Activated CD4-positive, alpha-beta T cell treated with anti-CD3 and anti-CD28 coated beads, Interleukin-2, amount 50 U/mL, for 48 hours (primary cell): ENCODE results near the gene ACOT13.
"Not testable (repeated sequence)": the region's sequence is repeated elsewhere in the genome, so short reads cannot be mapped to it uniquely, and the experiment has no call there.

Experiments
- DNase-seq, 2 experiments: peaks; one replicate each; pipeline ENCODE4 v3.0.0-alpha.2; 2020

Gene ACOT13

GRCh38 chr6:24694198-24694597, 27.3 kb downstream of the ACOT13 start:
- no peak for DNase-seq

DNA sequence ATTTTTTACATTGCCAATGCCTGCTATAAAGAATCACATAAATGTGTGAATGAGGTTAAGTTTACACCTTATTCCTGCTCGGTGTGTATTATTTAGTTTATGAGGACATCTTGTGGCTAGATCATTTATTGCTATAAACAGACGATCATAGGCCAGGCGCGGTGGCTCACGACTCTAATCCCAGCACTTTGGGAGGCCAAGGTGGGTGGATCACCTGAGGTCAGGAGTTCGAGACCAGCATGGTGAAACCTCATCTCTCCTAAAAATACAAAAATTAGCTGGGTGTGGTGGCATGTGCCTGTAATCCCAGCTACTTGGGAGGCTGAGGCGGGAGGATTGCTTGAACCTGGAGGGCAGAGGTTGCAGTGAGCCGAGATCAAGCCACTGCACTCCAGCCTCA, 28.8 kb downstream of the ACOT13 start:
- DNase-seq = peak; percentile 39 to 43

GRCh38 chr6:24696097-24696496, 29.2 kb downstream of the ACOT13 start:
- DNase-seq = no peak

GRCh38 chr6:24699521-24700359, 32.9 kb downstream of the ACOT13 start:
- no peak for DNase-seq

DNA sequence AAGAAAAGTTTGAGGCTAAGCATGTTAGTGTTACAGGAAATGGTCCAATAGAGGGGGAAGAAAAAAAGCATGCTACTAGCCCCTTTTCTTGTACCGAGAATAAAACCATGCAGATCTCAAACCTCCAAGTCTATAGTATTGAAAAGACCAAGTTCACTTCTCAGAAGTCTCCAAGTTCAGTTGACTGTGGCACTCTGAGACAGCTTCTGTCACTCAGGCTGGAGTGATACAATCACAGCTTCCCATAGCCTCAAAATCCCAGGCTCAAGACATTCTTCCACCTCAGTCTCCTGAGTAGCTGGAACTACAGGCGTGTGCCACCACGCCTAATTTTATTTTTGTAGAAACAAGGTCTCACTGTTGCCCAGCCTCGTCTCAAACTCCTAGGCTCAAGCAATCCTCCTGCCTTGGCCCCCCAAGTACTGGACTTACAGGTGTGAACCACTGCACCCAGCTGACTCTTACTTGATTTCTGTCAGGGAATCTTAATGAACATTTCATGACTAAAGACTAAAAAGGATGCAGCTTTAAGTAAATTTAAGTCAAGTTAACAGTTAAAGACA, 35.9 kb downstream of the ACOT13 start:
- DNase-seq = no peak

DNA sequence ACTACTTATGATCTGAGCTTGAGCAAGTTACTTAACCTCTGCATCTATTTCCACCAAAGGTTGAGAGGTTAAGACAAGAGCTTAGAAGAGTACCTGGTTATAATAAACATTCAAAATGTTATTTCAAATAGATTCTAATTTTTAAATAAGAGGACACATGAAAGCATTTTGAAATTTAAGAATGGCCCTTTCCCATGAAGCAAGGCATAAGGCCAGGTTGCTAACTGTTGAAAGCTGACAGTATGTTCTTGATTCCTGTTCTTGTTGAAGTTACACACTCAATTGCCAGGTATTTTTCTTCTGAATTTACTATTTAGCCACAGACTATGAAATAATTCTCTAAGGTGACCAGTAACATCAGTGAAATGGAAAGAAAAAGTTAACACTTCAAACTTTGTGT, 37.6 kb downstream of the ACOT13 start:
- DNase-seq = no peak

GRCh38 chr6:24708612-24709011, 41.7 kb downstream of the ACOT13 start:
- DNase-seq = no peak

GRCh38 chr6:24709014-24709711, 42.3 kb downstream of the ACOT13 start:
- no peak for DNase-seq

DNA sequence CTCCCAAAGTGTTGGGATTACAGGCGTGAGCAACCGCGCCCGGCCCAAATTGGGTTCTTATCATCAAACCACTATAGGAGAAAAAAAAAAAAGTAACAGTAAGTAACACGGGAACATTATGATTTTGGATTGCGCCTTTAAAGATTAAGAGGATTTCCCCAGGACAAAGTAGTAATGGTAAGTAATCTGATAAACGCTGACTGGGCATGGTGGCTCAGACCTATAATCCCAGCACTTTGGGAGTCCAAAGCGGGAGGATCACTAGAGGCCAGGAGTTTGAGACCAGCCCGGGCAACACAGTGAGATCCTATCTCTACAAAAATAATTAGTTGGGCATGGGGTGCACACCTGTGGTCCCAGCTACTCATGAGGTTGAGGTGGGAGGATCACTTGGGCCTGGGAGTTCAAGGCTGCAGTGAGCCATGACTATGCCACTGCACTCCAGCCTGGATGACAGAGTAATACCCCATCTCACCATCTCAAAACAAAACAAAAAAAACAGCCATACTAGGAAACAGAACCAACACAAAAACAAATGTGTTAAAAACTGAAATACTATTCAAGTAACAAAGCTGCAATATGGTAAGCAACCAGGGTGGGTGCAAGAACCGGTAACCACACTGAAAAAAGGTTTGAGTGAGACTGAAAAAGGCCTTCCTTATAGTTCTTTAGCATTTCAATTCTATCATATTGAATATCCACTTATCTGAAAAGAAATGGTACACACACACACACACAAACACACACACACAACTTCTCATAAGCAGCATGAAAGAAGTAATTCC, 43.8 kb downstream of the ACOT13 start:
- DNase-seq = no peak

- not testable (repeated sequence) for DNase-seq
Measured at GRCh38 chr6:24716602-24717148, 49.8 kb downstream of the ACOT13 start.

DNA sequence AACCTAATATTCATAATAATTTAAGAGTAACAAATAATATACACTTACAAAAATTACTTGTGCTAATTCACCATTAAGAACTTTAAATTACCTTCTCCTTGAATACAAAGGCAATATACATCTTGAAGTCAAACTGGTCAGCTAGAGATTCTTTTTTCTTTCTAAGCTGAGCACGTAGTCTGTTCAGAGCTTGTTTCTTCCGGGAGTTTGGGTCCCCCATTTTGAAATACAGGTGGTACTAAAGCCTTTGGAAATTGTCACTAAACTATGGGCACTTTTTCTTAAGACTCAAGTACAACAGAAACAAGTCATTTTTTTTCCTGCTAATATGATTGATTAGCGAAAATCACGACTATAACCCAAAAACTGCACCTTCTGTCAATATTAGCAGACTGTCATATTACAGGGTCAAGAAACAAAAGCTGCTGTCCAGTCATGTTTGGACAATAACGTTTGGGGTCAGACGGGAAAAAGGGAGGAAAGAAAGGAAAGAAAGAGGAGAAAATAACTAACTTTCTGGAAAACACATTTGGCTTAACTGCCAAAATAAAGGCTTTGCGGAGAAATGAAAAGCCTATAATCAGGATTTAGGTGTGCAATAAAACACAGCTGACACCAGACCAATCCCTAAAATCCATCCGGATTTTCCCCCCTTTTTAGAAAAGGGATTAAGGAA, 51.7 kb downstream of the ACOT13 start:
- DNase-seq = no peak

DNA sequence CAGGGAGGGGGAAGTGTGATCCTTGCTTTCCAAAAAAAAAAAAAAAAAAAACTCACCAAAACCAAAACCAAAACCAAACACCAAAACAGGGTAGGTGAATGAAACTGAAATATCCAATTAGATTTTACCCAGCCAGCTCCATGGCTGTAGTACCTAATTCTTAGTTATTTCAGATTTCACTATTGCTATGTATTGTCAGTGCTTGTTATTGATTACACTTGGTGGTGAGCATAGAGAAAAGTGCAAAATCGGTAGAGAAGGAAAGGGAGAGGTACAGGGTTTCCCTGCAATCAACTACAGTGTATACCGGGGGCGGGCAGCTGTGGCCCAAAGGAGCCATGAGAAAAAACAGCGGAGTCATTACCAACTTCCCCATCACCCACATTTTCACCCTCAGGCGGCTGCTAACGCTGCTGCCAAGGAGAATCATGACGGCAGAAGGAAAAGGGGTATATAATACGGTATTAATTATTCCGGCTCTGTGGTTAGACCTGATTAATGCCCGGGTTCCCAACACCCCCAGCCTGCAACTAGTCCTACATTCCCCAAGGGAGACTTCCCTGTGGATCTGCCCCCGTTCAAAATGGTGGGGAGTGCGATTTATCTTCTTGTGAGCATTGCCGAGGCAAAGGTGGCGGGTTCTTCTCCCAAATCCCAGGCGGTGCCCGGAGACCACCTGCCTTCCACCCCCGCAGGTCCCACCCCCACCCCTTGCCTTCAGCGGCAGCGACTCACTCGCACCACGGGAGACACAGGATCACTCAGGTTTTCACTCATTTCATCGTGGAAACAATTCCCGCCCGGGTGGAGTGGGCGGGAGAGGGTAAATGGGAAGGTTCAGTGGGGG, 52.5 kb downstream of the ACOT13 start, which contains the start of gene C6orf62:
C6orf62 (minus strand) TSS at position 30 of the 847 bp plus-strand sequence. CDS start 486 bp downstream, outside the sequence.
- peak; percentile 67 to 74 for DNase-seq

DNA sequence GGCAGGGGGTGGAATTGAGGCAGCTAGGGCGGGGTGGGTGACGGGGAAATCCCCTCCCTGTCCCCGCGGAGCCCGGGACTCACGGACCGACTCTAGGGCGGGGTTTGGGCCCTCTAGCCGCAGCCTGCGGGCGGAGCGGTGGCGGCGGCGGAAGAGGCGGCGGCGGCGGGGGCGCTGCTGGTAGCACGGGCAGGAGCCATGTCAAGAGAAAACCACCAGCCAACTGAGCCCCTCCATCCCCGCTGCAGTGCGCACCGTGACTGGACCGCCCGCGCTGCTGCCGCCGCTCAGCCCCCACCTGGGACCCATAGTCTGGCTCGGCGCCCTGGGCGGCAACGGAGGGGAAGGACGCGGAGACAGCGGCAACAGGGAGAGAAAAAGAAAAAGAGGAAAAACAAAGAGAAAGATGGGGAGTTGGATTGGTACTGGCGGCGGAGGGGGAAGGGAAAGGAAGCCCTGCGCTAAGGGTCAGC, 53.3 kb downstream of the ACOT13 start:
- DNase-seq = peak; percentile 74 to 79

GRCh38 chr6:24720604-24721460, 54.0 kb downstream of the ACOT13 start:
- peak; percentile 100 for DNase-seq

GRCh38 chr6:24721461-24722215, 54.8 kb downstream of the ACOT13 start:
- DNase-seq = no peak

GRCh38 chr6:24723270-24723669, 56.4 kb downstream of the ACOT13 start:
- no peak for DNase-seq

GRCh38 chr6:24730653-24731052, 63.8 kb downstream of the ACOT13 start:
- DNase-seq = not testable (repeated sequence)

- DNase-seq = not testable (repeated sequence)
Measured at GRCh38 chr6:24731456-24732134, 64.7 kb downstream of the ACOT13 start.
